SK-N-SH (cell line): ENCODE data around the gene CDH12. TPM values are rescaled to one million over a fixed set of nuclear protein-coding genes. Genes with fewer than 3 reads are reported as not detected.

ENCODE experiments used
- CTCF ChIA-PET: fragments of 300-600, 350-600 bp; formaldehyde crosslinking; extraction: SDS; loops from one replicate; lab custom pipeline; 2021; lab: Yijun Ruan, JAX
- POLR2A ChIA-PET: fragments of 350-600 bp; sonication (Branson Sonifier 250); formaldehyde crosslinking; extraction: SDS; loops from one replicate; lab custom pipeline; 2020; ENCODE audit warnings: antibody characterized with exemption, inconsistent platforms; lab: Yijun Ruan, JAX
- DNase-seq: peaks from one replicate; pipeline ENCODE4 v3.0.0; 2012
- H2AFZ ChIP-seq: fragments of 200-600 bp; sonication (generic); 2 replicates; pipeline ENCODE4 v1.8.1; 2016; ENCODE audit warnings: antibody characterized with exemption, mild to moderate bottlenecking, low read depth
- H3F3A ChIP-seq: fragments of 200-600 bp; sonication (generic); replicated peaks from 2 replicates; pipeline ENCODE3; 2016; ENCODE audit warnings: antibody characterized with exemption, mild to moderate bottlenecking; ENCODE audit not compliant: insufficient read depth
- H3K27ac ChIP-seq, 2 experiments: fragments of 200-500 bp in 1 of 2; fragments of 200-600 bp in 1 of 2; sonication (Bioruptor generic) in 1 of 2; sonication (generic), shearing (Covaris generic) in 1 of 2; 2 replicates each; pipeline versions ENCODE4 v1.5.1 to v1.6.1; 2014 to 2016; ENCODE audit warnings: low read depth in 2 of 2, inconsistent platforms in 1 of 2, low read length in 1 of 2, mild to moderate bottlenecking in 1 of 2, mixed read lengths in 1 of 2
- H3K27me3 ChIP-seq: fragments of 200-600 bp; sonication (generic), shearing (Covaris generic); 2 replicates; pipeline ENCODE4 v1.6.1; 2016; ENCODE audit warnings: mixed run types; ENCODE audit not compliant: insufficient read depth
- H3K36me3 ChIP-seq, 2 experiments: fragments of 200-500 bp in 1 of 2; fragments of 200-600 bp in 1 of 2; sonication (Bioruptor generic) in 1 of 2; sonication (generic) in 1 of 2; replicated peaks in 1 of 2; 2 replicates each; pipeline versions ENCODE3 to v1.5.1; 2014 to 2016; ENCODE audit warnings: low read length in 1 of 2, mild to moderate bottlenecking in 1 of 2; ENCODE audit not compliant: insufficient read depth in 2 of 2, control insufficient read depth in 1 of 2
- H3K4me1 ChIP-seq, 2 experiments: fragments of 200-500 bp in 1 of 2; fragments of 200-600 bp in 1 of 2; sonication (Bioruptor generic) in 1 of 2; sonication (generic), shearing (Covaris generic) in 1 of 2; 2 replicates each; pipeline versions ENCODE4 v1.5.1 to v1.6.1; 2014 to 2016; ENCODE audit warnings: low read depth in 1 of 2, low read length in 1 of 2, mixed run types in 1 of 2; ENCODE audit not compliant: insufficient read depth in 2 of 2, control insufficient read depth in 1 of 2
- H3K4me2 ChIP-seq: fragments of 200-600 bp; sonication (generic), shearing (Covaris generic); 2 replicates; pipeline ENCODE4 v1.6.1; 2017; ENCODE audit warnings: mixed run types
- H3K4me3 ChIP-seq, 2 experiments: fragments of 200-500 bp in 1 of 2; fragments of 200-600 bp in 1 of 2; sonication (Bioruptor generic) in 1 of 2; sonication (generic), shearing (Covaris generic) in 1 of 2; 2 replicates each; pipeline versions ENCODE4 v1.5.1 to v1.8.1; 2014 to 2016; ENCODE audit warnings: low read depth in 2 of 2, inconsistent platforms in 1 of 2, low read length in 1 of 2, mild to moderate bottlenecking in 1 of 2, mixed read lengths in 1 of 2, moderate library complexity in 1 of 2
- H3K79me2 ChIP-seq: fragments of 200-600 bp; sonication (generic); 2 replicates; pipeline ENCODE4 v1.8.1; 2017; ENCODE audit warnings: mild to moderate bottlenecking; ENCODE audit not compliant: insufficient read depth
- H3K9ac ChIP-seq: fragments of 200-600 bp; sonication (generic); 2 replicates; pipeline ENCODE4 v1.6.1; 2017; ENCODE audit warnings: mixed run types
- H3K9me2 ChIP-seq: fragments of 200-600 bp; sonication (generic); 2 replicates; pipeline ENCODE4 v1.6.1; 2017; ENCODE audit warnings: mixed run types
- H3K9me3 ChIP-seq: fragments of 200-600 bp; sonication (generic); 2 replicates; pipeline ENCODE4 v1.6.1; 2017; ENCODE audit warnings: mixed run types, mild to moderate bottlenecking, moderate library complexity
- H4K20me1 ChIP-seq: fragments of 200-600 bp; sonication (generic); 2 replicates; pipeline ENCODE4 v1.6.1; 2017; ENCODE audit warnings: mild to moderate bottlenecking, mixed run types; ENCODE audit not compliant: insufficient read depth
- CHD2 ChIP-seq: fragments of 150-350 bp; IDR thresholded peaks from 2 replicates; pipeline ENCODE4 v1.6.1; 2018; ENCODE audit warnings: low read length; ENCODE audit not compliant: partially characterized antibody
- ELF1 ChIP-seq: IDR thresholded peaks from 2 replicates; pipeline ENCODE4 v1.4.0; 2012
- FOXJ3 ChIP-seq: sonication (generic); formaldehyde crosslinking; IDR thresholded peaks from 2 replicates; pipeline ENCODE4 v1.5.1; 2020; ENCODE audit warnings: mild to moderate bottlenecking, missing genetic modification reagents
- GABPA ChIP-seq: IDR thresholded peaks from 2 replicates; pipeline ENCODE4 v1.4.0; 2012; ENCODE audit warnings: low read depth, mild to moderate bottlenecking
- GATA2 ChIP-seq: sonication (generic); formaldehyde crosslinking; IDR thresholded peaks from 2 replicates; pipeline ENCODE4 v1.5.0; 2020; ENCODE audit warnings: mild to moderate bottlenecking, missing genetic modification reagents
- MEF2A ChIP-seq: IDR thresholded peaks from 2 replicates; pipeline ENCODE4 v1.4.0; 2012; ENCODE audit warnings: low read depth, borderline replicate concordance
- NFIC ChIP-seq: IDR thresholded peaks from 2 replicates; pipeline ENCODE4 v1.4.0; 2012; ENCODE audit warnings: borderline replicate concordance
- RAD21 ChIP-seq: IDR thresholded peaks from 2 replicates; pipeline ENCODE4 v1.6.1; 2012; ENCODE audit warnings: mild to moderate bottlenecking, low read length
- RCOR1 ChIP-seq: fragments of 150-350 bp; IDR thresholded peaks from 2 replicates; pipeline ENCODE4 v1.6.1; 2017; ENCODE audit warnings: antibody characterized with exemption, low read length
- RXRA ChIP-seq: IDR thresholded peaks from 2 replicates; pipeline ENCODE4 v1.4.0; 2012; ENCODE audit warnings: low read depth, mild to moderate bottlenecking, borderline replicate concordance
- TAF1 ChIP-seq: IDR thresholded peaks from 2 replicates; pipeline ENCODE4 v1.6.1; 2012; ENCODE audit warnings: low read depth, mild to moderate bottlenecking, low read length, moderate library complexity, borderline replicate concordance
- TCF12 ChIP-seq: IDR thresholded peaks from 2 replicates; pipeline ENCODE4 v1.4.0; 2012
- WGBS: methylation state at CpG from one replicate; pipeline ENCODE4 v1.1.6; 2017; ENCODE audit warnings: low lambda C conversion rate; 5-methylcytosine and 5-hydroxymethylcytosine counted together
- polyA plus RNA-seq, 3 experiments: library from polyadenylated mRNA; depleted of rRNA; stranded (reverse); fragments of >200 nt; gene quantifications; 2 replicates each; pipeline ENCODE4 v1.2.3, GENCODE V29; 2012
- TF ChIP-seq, protein P1 (sequence below): IDR thresholded peaks from 2 replicates; pipeline ENCODE4 v1.4.0; 2012; ENCODE audit warnings: low read depth, borderline replicate concordance
- TF ChIP-seq, protein P2 (sequence below): fragments of 150-350 bp; IDR thresholded peaks from 2 replicates; pipeline ENCODE4 v1.6.1; 2017; ENCODE audit warnings: antibody characterized with exemption, low read length, low read depth, borderline replicate concordance
- TF ChIP-seq, protein P3 (sequence below): IDR thresholded peaks from 2 replicates; pipeline ENCODE4 v1.4.0; 2012; ENCODE audit warnings: low read depth, borderline replicate concordance
- TF ChIP-seq, protein P4 (sequence below): IDR thresholded peaks from 2 replicates; pipeline ENCODE4; 2012
- TF ChIP-seq, protein P5 (sequence below): IDR thresholded peaks from 2 replicates; pipeline ENCODE4 v1.6.1; 2012; ENCODE audit warnings: mild to moderate bottlenecking, low read depth, low read length, moderate library complexity

Gene CDH12
- polyA plus RNA-seq, 1 of the 3 experiments (the other 2 are of a cell fraction) = not detected

DNA sequence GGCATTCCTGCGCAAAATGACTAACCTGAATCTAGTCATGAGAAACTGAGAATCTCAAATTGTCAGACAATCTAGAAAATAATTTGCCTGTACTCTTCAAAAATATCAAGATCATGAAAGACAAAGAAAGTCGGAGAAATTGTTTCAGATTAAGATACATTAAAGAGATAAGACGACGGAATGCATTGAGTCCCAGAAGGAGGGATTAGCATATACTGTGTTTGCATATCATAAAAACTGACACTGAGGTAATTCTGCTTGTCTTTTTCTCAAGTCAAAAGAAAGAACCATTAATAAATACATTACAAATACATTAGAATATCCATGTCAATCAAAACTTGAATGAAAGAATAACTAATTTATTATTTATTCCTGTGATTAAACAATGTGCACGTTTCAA lies 88.4 kb downstream of the CDH12 start:
- no peak overlapping the region for H3K9ac ChIP-seq
- no peak for DNase-seq
- no peaks in the 10 kb centered on the region for H3F3A ChIP-seq
- H3K4me1 ChIP-seq = no peaks in the 10 kb centered on the region
- H3K36me3 ChIP-seq = no peaks in the 10 kb centered on the region
- TF ChIP-seq, protein P1, sequence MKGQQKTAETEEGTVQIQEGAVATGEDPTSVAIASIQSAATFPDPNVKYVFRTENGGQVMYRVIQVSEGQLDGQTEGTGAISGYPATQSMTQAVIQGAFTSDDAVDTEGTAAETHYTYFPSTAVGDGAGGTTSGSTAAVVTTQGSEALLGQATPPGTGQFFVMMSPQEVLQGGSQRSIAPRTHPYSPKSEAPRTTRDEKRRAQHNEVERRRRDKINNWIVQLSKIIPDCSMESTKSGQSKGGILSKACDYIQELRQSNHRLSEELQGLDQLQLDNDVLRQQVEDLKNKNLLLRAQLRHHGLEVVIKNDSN = no peak
- TF ChIP-seq NFIC (no peak), TCF12 (no peak), CHD2 (no peak), GABPA (no peak), ELF1 (no peak), FOXJ3 (CRISPR knock-in tag) (no peak), GATA2 (CRISPR knock-in tag) (no peak)
- TF ChIP-seq, protein P2, sequence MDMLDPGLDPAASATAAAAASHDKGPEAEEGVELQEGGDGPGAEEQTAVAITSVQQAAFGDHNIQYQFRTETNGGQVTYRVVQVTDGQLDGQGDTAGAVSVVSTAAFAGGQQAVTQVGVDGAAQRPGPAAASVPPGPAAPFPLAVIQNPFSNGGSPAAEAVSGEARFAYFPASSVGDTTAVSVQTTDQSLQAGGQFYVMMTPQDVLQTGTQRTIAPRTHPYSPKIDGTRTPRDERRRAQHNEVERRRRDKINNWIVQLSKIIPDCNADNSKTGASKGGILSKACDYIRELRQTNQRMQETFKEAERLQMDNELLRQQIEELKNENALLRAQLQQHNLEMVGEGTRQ = no peak
- TF ChIP-seq, protein P3, sequence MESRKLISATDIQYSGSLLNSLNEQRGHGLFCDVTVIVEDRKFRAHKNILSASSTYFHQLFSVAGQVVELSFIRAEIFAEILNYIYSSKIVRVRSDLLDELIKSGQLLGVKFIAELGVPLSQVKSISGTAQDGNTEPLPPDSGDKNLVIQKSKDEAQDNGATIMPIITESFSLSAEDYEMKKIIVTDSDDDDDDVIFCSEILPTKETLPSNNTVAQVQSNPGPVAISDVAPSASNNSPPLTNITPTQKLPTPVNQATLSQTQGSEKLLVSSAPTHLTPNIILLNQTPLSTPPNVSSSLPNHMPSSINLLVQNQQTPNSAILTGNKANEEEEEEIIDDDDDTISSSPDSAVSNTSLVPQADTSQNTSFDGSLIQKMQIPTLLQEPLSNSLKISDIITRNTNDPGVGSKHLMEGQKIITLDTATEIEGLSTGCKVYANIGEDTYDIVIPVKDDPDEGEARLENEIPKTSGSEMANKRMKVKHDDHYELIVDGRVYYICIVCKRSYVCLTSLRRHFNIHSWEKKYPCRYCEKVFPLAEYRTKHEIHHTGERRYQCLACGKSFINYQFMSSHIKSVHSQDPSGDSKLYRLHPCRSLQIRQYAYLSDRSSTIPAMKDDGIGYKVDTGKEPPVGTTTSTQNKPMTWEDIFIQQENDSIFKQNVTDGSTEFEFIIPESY = no peak
- POLR2A ChIA-PET = no interaction called here
- no peak overlapping the region for H3K4me3 ChIP-seq
- H3K79me2 ChIP-seq = no peaks in the 10 kb centered on the region
- CTCF ChIA-PET = no interaction called here
- H3K9me3 ChIP-seq = no peaks in the 10 kb centered on the region
- no peak overlapping the region for H2AFZ ChIP-seq
- H3K27me3 ChIP-seq = no peaks in the 10 kb centered on the region
- H3K27ac ChIP-seq = no peak overlapping the region
- no peak overlapping the region for H3K4me2 ChIP-seq
- H4K20me1 ChIP-seq = no peaks in the 10 kb centered on the region
- no peaks in the 10 kb centered on the region for H3K9me2 ChIP-seq
- 13% methylated on average over 5 of the region's 5 CpGs for WGBS

DNA sequence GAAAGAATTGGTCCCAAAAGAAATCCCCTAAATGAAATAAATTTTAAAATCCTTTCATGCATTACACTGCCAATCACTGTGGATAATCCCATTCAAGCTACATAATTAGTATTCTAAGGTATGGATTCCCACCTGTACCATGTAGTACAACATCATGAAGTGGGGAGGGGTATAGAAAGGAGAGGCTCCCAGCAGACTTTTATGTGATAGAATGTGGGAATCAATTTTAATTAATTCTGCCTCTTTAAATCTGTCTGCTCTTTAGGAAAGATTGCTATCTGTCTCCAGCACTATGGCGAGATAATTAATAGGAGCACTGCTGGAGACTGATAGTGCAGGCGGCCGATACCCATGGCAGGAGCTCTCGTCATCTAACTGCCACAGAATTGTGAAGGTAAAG lies 95.4 kb downstream of the CDH12 start:
- no peaks in the 10 kb centered on the region for H3K27me3 ChIP-seq
- no peaks in the 10 kb centered on the region for H3K4me1 ChIP-seq
- no peak overlapping the region for H2AFZ ChIP-seq
- no peak overlapping the region for H3K9ac ChIP-seq
- H3K4me3 ChIP-seq = no peak overlapping the region
- H3K79me2 ChIP-seq = no peaks in the 10 kb centered on the region
- ChIA-PET CTCF (no interaction called here), POLR2A (no interaction called here)
- no peaks in the 10 kb centered on the region for H3K36me3 ChIP-seq
- no peak for DNase-seq
- no peak overlapping the region for H3K4me2 ChIP-seq
- no peaks in the 10 kb centered on the region for H4K20me1 ChIP-seq
- TF ChIP-seq TCF12 = no peak
- no peak for TF ChIP-seq ELF1
- no peak for TF ChIP-seq RCOR1
- no peak for TF ChIP-seq CHD2
- TF ChIP-seq RXRA = no peak
- TF ChIP-seq, protein P4, sequence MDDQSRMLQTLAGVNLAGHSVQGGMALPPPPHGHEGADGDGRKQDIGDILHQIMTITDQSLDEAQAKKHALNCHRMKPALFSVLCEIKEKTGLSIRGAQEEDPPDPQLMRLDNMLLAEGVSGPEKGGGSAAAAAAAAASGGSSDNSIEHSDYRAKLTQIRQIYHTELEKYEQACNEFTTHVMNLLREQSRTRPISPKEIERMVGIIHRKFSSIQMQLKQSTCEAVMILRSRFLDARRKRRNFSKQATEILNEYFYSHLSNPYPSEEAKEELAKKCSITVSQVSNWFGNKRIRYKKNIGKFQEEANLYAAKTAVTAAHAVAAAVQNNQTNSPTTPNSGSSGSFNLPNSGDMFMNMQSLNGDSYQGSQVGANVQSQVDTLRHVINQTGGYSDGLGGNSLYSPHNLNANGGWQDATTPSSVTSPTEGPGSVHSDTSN = no peak
- no peak for TF ChIP-seq TAF1
- TF ChIP-seq RAD21 = no peak
- TF ChIP-seq, protein P5, sequence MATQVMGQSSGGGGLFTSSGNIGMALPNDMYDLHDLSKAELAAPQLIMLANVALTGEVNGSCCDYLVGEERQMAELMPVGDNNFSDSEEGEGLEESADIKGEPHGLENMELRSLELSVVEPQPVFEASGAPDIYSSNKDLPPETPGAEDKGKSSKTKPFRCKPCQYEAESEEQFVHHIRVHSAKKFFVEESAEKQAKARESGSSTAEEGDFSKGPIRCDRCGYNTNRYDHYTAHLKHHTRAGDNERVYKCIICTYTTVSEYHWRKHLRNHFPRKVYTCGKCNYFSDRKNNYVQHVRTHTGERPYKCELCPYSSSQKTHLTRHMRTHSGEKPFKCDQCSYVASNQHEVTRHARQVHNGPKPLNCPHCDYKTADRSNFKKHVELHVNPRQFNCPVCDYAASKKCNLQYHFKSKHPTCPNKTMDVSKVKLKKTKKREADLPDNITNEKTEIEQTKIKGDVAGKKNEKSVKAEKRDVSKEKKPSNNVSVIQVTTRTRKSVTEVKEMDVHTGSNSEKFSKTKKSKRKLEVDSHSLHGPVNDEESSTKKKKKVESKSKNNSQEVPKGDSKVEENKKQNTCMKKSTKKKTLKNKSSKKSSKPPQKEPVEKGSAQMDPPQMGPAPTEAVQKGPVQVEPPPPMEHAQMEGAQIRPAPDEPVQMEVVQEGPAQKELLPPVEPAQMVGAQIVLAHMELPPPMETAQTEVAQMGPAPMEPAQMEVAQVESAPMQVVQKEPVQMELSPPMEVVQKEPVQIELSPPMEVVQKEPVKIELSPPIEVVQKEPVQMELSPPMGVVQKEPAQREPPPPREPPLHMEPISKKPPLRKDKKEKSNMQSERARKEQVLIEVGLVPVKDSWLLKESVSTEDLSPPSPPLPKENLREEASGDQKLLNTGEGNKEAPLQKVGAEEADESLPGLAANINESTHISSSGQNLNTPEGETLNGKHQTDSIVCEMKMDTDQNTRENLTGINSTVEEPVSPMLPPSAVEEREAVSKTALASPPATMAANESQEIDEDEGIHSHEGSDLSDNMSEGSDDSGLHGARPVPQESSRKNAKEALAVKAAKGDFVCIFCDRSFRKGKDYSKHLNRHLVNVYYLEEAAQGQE = no peak
- no peak for TF ChIP-seq GATA2 (CRISPR knock-in tag)
- TF ChIP-seq MEF2A = no peak
- no peaks in the 10 kb centered on the region for H3K9me2 ChIP-seq
- H3K27ac ChIP-seq = no peak overlapping the region
- H3F3A ChIP-seq = no peaks in the 10 kb centered on the region
- H3K9me3 ChIP-seq = no peaks in the 10 kb centered on the region
- 3% methylated on average over 4 of the region's 4 CpGs for WGBS
